Esophagus squamous epithelium (tissue), 4 donors: ENCODE data around the gene VMP1.

Source experiments
- CTCF ChIP-seq, 6 experiments: fragments of 450-650 bp in 4 of 6; fragments of 200-600 bp in 2 of 6; sonication (generic) in 2 of 6; IDR thresholded peaks; one replicate each; pipeline ENCODE4 v1.5.1; 2016 to 2019; ENCODE audit warnings: antibody characterized with exemption in 6 of 6, mild to moderate bottlenecking in 4 of 6, moderate library complexity in 4 of 6
- POLR2A ChIP-seq, 4 donors: fragments of 450-650 bp; IDR thresholded peaks; one replicate each; pipeline ENCODE4 v1.6.1; 2017; ENCODE audit warnings: antibody characterized with exemption in 4 of 4, mild to moderate bottlenecking in 4 of 4, moderate library complexity in 3 of 4

DNA sequence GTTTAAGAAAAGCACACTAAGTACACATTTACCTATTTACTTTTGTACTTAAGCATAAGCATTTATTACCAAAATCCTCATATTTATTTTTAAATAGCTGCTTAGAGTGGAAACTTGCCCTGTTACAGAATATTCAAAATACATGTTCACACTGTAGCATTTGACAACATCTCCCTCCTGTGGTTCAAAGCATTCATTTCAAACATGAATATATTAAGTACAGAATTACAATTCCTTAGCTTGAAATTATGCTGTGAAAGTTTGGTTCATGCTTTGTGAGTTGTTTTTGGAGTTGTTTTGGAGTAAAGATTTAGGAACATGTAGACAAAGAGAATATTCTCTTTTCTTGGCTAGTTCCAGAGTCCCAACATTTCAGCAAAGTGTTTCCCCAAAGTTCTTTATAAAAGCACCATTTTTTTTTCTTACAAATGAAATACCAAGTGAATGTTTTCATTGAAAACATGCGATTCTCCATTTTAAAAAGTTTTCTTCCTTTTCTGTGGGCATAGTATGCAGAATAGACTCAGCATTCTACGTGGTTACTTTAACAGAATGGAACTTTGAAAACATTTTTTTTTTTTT, 152.1 kb downstream of the VMP1 start:
- TF ChIP-seq POLR2A (IDR thresholded peaks at IDR 0.05) (no peak), CTCF (IDR thresholded peaks at IDR 0.05) (peak in 5 of 6 experiments; percentile 52 to 77 (median 73))
